ENCODE measurements around the gene EPHA2. TPM values are rescaled to one million over a fixed set of nuclear protein-coding genes. Genes with fewer than 3 reads are reported as not detected.
A peak's percentile ranks its signal among the peaks of the same experiment; 100 is the strongest.

The EPHA2 gene
- total and polyA plus RNA-seq, 12 donors = 0.83 to 49.5 (median 14.8) TPM

- H3K27me3 ChIP-seq = no peaks in the 10 kb centered on the region
- no peaks in the 10 kb centered on the region for H3K36me3 ChIP-seq (replicated peaks in 1 of 2)
- H3K9me3 ChIP-seq (replicated peaks in 1 of 3) = no peaks in the 10 kb centered on the region
- TF ChIP-seq, protein P1, sequence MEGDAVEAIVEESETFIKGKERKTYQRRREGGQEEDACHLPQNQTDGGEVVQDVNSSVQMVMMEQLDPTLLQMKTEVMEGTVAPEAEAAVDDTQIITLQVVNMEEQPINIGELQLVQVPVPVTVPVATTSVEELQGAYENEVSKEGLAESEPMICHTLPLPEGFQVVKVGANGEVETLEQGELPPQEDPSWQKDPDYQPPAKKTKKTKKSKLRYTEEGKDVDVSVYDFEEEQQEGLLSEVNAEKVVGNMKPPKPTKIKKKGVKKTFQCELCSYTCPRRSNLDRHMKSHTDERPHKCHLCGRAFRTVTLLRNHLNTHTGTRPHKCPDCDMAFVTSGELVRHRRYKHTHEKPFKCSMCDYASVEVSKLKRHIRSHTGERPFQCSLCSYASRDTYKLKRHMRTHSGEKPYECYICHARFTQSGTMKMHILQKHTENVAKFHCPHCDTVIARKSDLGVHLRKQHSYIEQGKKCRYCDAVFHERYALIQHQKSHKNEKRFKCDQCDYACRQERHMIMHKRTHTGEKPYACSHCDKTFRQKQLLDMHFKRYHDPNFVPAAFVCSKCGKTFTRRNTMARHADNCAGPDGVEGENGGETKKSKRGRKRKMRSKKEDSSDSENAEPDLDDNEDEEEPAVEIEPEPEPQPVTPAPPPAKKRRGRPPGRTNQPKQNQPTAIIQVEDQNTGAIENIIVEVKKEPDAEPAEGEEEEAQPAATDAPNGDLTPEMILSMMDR (IDR thresholded peaks at IDR 0.05) = no peak
- TF ChIP-seq POLR2A (IDR thresholded peaks at IDR 0.05) = no peak
- intact Hi-C loops (cut with DNase I) = loop anchor here (10.0 kb wide), 2 partner anchors 49 to 269 kb away; partner anchors contain the start of gene FBXO42 (in 2 of the 2)
- DNase-seq = no peak
- no peak overlapping the region for H3K4me3 ChIP-seq
- 63 to 71% (median 65%) methylated on average over 6 of the region's 6 CpGs for WGBS, 4 donors
- no peaks in the 10 kb centered on the region for H3K4me1 ChIP-seq (replicated peaks in 1 of 2)
- no peak overlapping the region for H3K27ac ChIP-seq
Observed at GRCh38 chr1:16085522-16085921, 70.3 kb downstream of the EPHA2 start.

DNA sequence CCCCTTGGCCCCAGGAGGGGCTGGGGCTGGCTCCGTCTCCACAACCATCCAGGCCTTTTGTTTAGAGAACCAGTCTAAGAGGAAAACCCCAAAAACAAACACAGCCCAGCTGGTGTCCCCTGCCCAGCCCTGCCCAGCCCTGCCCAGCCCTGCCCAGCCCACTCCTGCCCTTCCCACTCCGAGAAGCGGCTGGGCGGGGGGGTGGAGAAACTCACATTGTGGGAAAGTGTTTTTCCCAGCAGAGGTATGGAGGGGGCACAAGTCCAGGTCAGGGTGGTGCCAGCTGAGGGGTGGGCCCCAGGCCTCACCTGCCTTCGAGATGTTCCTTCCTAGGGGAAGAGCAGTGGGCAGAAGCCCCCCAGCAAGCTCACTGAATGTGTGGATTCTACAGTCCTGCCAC lies 72.4 kb downstream of the EPHA2 start:
- H3K36me3 ChIP-seq (replicated peaks in 1 of 2) = no peaks in the 10 kb centered on the region
- H3K27me3 ChIP-seq = no peaks in the 10 kb centered on the region
- peaks cover 0 to 4% of the 10 kb centered on the region in 2 donors for H3K4me1 ChIP-seq (replicated peaks in 1 of 2)
- intact Hi-C loops (cut with DNase I) = loop anchor here (2.0 to 10.0 kb wide), 4 partner anchors 51 to 271 kb away; partner anchors contain the start of gene FBXO42 (in 2 of the 2)
- WGBS, 4 donors = 78 to 96% (median 81%) methylated on average over 1 to 5 of the region's 5 CpGs
- DNase-seq = peak in 1 of 7 donors; percentile 13
- H3K27ac ChIP-seq = no peak overlapping the region
- no peak for TF ChIP-seq POLR2A (IDR thresholded peaks at IDR 0.05)
- TF ChIP-seq, protein P1 (IDR thresholded peaks at IDR 0.05) = no peak
- H3K9me3 ChIP-seq (replicated peaks in 1 of 3) = no peaks in the 10 kb centered on the region
- no peak overlapping the region for H3K4me3 ChIP-seq

DNA sequence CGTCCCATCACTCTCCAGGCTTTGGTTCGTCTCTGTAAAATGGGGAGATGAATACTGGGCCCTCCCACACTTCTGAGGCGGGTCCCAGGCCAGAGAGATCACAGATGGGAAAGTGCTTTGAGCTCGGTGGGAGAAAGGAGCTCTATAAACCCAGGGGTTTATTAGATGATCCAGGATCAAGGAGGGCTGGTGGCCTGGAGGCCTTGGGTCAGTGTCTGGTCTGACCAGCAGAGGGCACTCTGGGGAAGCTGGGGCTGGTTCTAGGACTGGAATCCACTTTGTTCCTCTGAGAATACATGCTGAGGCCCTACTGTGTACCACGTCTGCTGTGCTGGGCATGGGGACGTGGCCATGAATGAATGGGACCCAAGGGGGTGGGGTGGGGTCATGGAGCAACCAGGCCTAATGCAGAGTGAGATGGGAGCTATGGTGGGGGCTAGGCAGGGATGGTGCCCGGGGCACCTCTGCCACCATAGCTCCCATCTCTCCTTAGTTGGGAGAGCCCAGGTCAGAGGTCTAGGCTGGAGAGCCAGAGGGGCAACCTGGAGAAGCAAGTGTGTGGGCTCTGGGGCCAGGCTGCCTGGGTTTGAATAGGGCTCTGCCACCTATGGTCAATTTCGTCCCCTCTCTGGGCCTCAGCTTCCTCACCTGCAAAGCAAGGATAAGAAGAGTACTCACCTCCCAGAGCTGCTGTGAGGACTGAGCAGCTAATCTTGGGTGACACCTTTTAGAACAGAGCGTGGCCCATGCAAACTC lies 73.4 kb downstream of the EPHA2 start:
- H3K27me3 ChIP-seq = no peaks in the 10 kb centered on the region
- DNase-seq = peak; percentile 51 to 85 (median 74)
- no peak overlapping the region for H3K4me3 ChIP-seq
- intact Hi-C loops (cut with DNase I) = loop anchor here (2.0 to 10.0 kb wide), 4 partner anchors 52 to 272 kb away; partner anchors contain the start of gene FBXO42 (in 2 of the 2)
- H3K36me3 ChIP-seq (replicated peaks in 1 of 2) = no peaks in the 10 kb centered on the region
- no peak for TF ChIP-seq POLR2A (IDR thresholded peaks at IDR 0.05)
- TF ChIP-seq, protein P1 (IDR thresholded peaks at IDR 0.05) = peak; percentile 73 to 86 (median 82)
- WGBS, 4 donors = 67 to 77% (median 71%) methylated on average over 7 to 9 of the region's 9 CpGs
- H3K9me3 ChIP-seq (replicated peaks in 1 of 3) = no peaks in the 10 kb centered on the region
- peaks cover 0 to 5% of the 10 kb centered on the region in 2 donors for H3K4me1 ChIP-seq (replicated peaks in 1 of 2)
- no peak overlapping the region for H3K27ac ChIP-seq

DNA sequence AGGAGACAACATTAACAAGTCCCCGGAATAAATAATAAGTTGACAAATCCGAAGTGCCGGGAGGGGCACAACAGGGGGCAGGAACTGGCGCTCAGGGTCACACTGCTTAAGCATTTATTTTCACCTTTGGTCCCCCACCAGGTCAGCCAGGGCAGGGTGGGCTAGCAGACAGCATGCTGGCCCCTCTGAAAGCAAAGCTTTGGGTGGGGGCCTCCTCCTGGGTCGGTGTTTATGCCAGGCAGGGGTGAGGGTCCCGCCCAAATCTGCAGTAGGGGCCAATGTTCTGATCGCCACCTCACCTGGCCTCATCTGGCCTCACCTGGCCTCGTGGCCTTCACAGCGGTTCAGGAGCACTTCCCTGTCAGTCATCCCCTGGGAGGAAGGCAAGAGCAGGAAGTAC lies 74.2 kb downstream of the EPHA2 start:
- whole genome bisulfite sequencing, 4 donors = 77 to 88% (median 81%) methylated on average over 4 to 9 of the region's 9 CpGs
- peak in 1 of 7 donors; percentile 24 for DNase-seq
- no peaks in the 10 kb centered on the region for H3K36me3 ChIP-seq (replicated peaks in 1 of 2)
- peaks cover 2 to 12% of the 10 kb centered on the region in 2 donors for H3K4me1 ChIP-seq (replicated peaks in 1 of 2)
- TF ChIP-seq, protein P1 (IDR thresholded peaks at IDR 0.05) = no peak
- TF ChIP-seq POLR2A (IDR thresholded peaks at IDR 0.05) = no peak
- H3K4me3 ChIP-seq = no peak overlapping the region
- H3K9me3 ChIP-seq (replicated peaks in 1 of 3) = no peaks in the 10 kb centered on the region
- intact Hi-C loops (cut with DNase I) = loop anchor here (2.0 to 10.0 kb wide), 4 partner anchors 53 to 273 kb away; partner anchors contain the start of gene FBXO42 (in 2 of the 2)
- H3K27me3 ChIP-seq = no peaks in the 10 kb centered on the region
- no peak overlapping the region for H3K27ac ChIP-seq

Data from adrenal gland (tissue), 12 donors.